ENCODE measurements around the gene C1orf159. TPM values are rescaled to one million over a fixed set of nuclear protein-coding genes. Genes with fewer than 3 reads are reported as not detected.

The C1orf159 gene
- total RNA-seq, 1 donor from 2014 or later: 4.0 TPM

- no peak for DNase-seq
- intact Hi-C loops (cut with micrococcal nuclease): no loop called here
- ATAC-seq: no peak
Observed at GRCh38 chr1:1035291-1035943, 80.5 kb downstream of the C1orf159 start.

- intact Hi-C loops (cut with micrococcal nuclease): no loop called here
- DNase-seq (no peak), ATAC-seq (peak; percentile 3)
Observed at GRCh38 chr1:1034439-1034781, 81.5 kb downstream of the C1orf159 start.

- intact Hi-C loops (cut with micrococcal nuclease): no loop called here
- no peak for DNase-seq
- ATAC-seq: no peak
Observed at GRCh38 chr1:1033731-1034438, 82.0 kb downstream of the C1orf159 start.

- DNase-seq: peak; percentile 87
- intact Hi-C loops (cut with micrococcal nuclease): no loop called here
- ATAC-seq: peak; percentile 87
Observed at GRCh38 chr1:1033009-1033587, 82.8 kb downstream of the C1orf159 start.

GRCh38 chr1:1032424-1032823 lies 83.5 kb downstream of the C1orf159 start:
- ATAC-seq: peak; percentile 77
- peak; percentile 55 for DNase-seq
- intact Hi-C loops (cut with micrococcal nuclease): no loop called here

Other genes starting within 250 kb of the C1orf159 start
- gene SAMD11, start 192.2 kb downstream of the C1orf159 start, total RNA-seq: 2.1 TPM
- gene NOC2L, start 156.8 kb downstream of the C1orf159 start, total RNA-seq: 46.8 TPM
- 6.6 TPM for gene KLHL17, start 155.5 kb downstream of the C1orf159 start, total RNA-seq
- not detected for gene PLEKHN1, start 149.6 kb downstream of the C1orf159 start, total RNA-seq
- gene PERM1, start 134.0 kb downstream of the C1orf159 start, total RNA-seq: 187 TPM
- gene HES4, start 116.0 kb downstream of the C1orf159 start, total RNA-seq: 39.4 TPM
- gene ISG15, start 102.6 kb downstream of the C1orf159 start, total RNA-seq: 16.4 TPM
- gene AGRN, start 96.0 kb downstream of the C1orf159 start, total RNA-seq: 18.5 TPM
- not detected for gene RNF223, start 41.8 kb downstream of the C1orf159 start, total RNA-seq
- gene TTLL10, start 57.8 kb upstream of the C1orf159 start, total RNA-seq: not detected
- gene TNFRSF18, start 90.5 kb upstream of the C1orf159 start, total RNA-seq: 0.32 TPM
- gene TNFRSF4, start 98.1 kb upstream of the C1orf159 start, total RNA-seq: 2.3 TPM
- 117 TPM for gene SDF4, start 115.9 kb upstream of the C1orf159 start, total RNA-seq
- 7.5 TPM for gene B3GALT6, start 116.1 kb upstream of the C1orf159 start, total RNA-seq
- gene C1QTNF12, start 130.6 kb upstream of the C1orf159 start, total RNA-seq: 0.50 TPM
- 39.5 TPM for gene UBE2J2, start 157.8 kb upstream of the C1orf159 start, total RNA-seq
- 3.0 TPM for gene SCNN1D, start 164.3 kb upstream of the C1orf159 start, total RNA-seq
- gene ACAP3, start 191.8 kb upstream of the C1orf159 start, total RNA-seq: 60.4 TPM
- gene PUSL1, start 192.5 kb upstream of the C1orf159 start, total RNA-seq: 11.1 TPM
- gene INTS11, start 208.6 kb upstream of the C1orf159 start, total RNA-seq: 77.2 TPM
- gene CPTP, start 208.7 kb upstream of the C1orf159 start, total RNA-seq: 112 TPM
- gene TAS1R3, start 215.2 kb upstream of the C1orf159 start, total RNA-seq: 0.57 TPM
- gene DVL1, start 233.3 kb upstream of the C1orf159 start, total RNA-seq: 144 TPM
- 16.8 TPM for gene MXRA8, start 242.5 kb upstream of the C1orf159 start, total RNA-seq

All from left ventricle myocardium superior (tissue), 1 donor.